GM12891 (cell line): ENCODE results near the gene SLC30A1.

Experiments used
- DNase-seq: peaks from one replicate; pipeline ENCODE4 v3.0.0; 2011; ENCODE audit warnings: low spot score; ENCODE audit not compliant: insufficient read length
- FAIRE-seq: peaks from 2 replicates; lab custom pipeline; 2011; peaks lifted over from hg19 to GRCh38; lab: Jason Lieb, UNC
- PAX5 ChIP-seq: IDR thresholded peaks from 2 replicates; pipeline ENCODE4 v1.6.1; 2011; ENCODE audit warnings: low read length, moderate library complexity, mild to moderate bottlenecking; ENCODE audit not compliant: insufficient read depth, severe bottlenecking
- POLR2A ChIP-seq: IDR thresholded peaks from 2 replicates; pipeline ENCODE4 v1.6.1; 2011; ENCODE audit warnings: low read depth, low read length, control low read depth
- POLR2AphosphoS5 ChIP-seq: IDR thresholded peaks from 2 replicates; pipeline ENCODE4 v1.6.1; 2011; ENCODE audit warnings: low read depth, low read length, control low read depth
- POU2F2 ChIP-seq: IDR thresholded peaks from 2 replicates; pipeline ENCODE4 v1.6.1; 2011; ENCODE audit warnings: low read depth, mild to moderate bottlenecking, control low read depth, low read length, moderate library complexity
- SPI1 ChIP-seq: IDR thresholded peaks from 2 replicates; pipeline ENCODE4 v1.6.1; 2011; ENCODE audit warnings: low read depth, low read length, control low read depth
- TAF1 ChIP-seq: IDR thresholded peaks from 2 replicates; pipeline ENCODE4 v1.6.1; 2011; ENCODE audit warnings: low read depth, low read length, control low read depth

Gene SLC30A1

DNA sequence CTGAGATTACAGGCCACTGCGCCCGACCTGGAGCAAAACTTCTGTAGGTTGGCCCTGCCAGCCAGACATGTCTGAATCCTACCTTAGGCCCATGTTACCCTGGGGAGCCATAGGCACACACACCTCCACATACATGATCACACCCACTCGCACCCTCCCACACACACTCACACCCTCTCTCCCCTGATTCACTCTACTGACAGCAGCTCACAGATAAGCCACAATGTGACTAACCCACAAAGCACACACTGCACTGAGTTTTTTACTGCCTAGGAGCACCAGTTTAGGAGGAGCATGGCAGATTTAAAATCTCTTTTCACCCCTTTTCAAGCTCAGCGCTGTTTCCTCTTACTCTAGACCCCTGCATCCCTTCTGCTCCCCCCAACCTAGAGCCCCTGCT is 41.7 kb downstream of the SLC30A1 start:
- TF ChIP-seq TAF1 = no peak
- no peak for TF ChIP-seq POLR2AphosphoS5
- TF ChIP-seq POU2F2 = no peak
- no peak for TF ChIP-seq POLR2A
- no peak for TF ChIP-seq PAX5
- TF ChIP-seq SPI1 = no peak
- FAIRE-seq = no peak

DNA sequence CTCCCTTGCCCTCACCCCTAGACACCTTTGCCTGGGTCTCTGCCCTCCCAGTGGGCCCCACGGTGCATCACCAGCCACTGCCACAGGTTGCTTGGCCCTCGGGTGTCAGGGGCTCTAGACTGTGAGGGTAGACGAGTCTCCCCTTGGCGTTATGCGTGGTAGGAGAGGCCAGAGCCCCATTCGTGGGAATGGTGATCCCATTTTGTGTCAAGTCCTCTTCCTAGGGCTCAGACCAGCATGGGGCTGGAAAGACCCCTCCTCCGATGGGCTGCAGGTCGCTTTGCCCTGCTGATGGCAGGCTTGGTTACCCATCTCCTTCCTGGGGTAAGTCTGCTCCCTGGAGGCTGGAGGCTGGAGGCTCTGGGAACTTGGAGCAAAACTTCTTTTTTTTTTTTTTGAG is 42.4 kb downstream of the SLC30A1 start:
- FAIRE-seq (no peak), DNase-seq (no peak)
- no peak for TF ChIP-seq TAF1
- no peak for TF ChIP-seq PAX5
- TF ChIP-seq POU2F2 = no peak
- no peak for TF ChIP-seq SPI1

More for the DNA sequence above, 41.7 kb downstream of the SLC30A1 start:
- no peak for DNase-seq

DNA sequence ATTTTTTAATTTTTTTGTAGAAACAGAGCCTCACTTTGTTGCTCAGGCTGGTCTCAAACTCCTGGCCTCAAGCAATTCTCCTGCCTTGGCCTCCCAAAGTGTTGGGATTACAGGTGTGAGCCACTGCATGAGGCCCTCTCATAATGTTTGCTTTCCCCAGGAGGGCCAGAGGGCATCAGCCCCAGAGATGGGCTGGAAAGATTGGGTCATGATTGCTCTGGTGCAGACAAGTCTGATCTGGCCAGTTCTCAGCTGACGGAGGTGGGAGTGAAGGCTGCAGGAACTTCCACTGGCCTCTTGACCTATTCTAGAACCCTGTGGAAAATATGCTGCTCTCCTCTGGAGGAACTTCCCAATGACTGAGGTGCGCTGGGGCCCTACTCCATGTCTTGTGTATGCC is 43.6 kb downstream of the SLC30A1 start:
- no peak for TF ChIP-seq POU2F2
- TF ChIP-seq SPI1 = no peak
- TF ChIP-seq POLR2AphosphoS5 = no peak
- DNase-seq = no peak
- FAIRE-seq = no peak

DNA sequence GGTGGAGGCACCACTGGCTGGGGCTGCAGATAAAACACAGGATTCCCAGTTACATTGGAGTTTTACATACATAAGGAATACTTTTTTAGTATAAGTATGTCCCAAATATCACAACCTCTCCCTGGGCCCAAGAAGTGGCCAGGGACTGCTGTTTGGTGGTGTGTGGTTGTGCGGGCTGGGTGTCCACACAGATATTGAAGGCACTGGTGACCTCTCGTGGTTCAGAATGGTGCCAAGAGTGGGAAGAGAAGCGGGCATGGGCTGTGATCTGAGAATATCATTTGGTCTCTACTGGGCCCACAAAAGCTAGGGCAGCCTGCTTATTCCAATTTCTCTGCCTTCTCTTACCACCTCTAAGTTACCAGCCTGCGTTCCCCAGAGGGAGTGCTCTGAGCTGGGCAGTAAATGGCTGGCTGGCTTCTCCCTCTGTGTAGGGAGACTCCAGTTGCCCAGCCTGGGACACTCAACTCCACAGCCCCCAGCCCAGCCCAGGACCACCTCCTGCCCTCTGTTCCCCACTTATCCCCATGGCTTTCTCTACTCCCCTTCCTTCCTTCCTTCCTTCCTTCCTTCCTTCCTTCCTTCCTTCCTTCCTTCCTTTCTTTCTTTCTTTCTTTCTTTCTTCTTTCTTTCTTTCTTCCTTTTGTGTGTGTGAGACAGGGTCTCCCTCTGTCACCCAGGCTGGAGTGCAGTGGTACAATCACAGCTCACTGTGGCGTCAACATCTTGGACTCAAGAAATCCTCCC is 44.2 kb downstream of the SLC30A1 start:
- no peak for DNase-seq

DNA sequence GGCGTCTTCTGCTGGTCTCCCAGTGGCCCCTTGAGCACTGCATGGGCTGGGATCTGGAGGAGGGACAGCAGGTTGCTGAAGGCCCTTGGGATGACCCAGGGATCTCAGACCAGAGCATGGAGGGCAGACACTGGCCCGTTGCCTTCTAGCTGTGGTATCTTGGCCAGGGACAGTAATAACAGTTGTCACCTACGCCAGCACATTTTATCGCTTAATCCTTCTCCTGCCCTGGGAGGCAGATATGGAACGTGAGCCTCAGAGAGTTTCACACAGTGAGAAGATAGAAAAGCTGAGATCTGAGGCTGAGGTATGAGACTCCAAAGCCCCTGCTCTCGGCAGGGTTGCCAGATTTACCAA is 46.9 kb downstream of the SLC30A1 start:
- DNase-seq = no peak
- FAIRE-seq = no peak

More for the DNA sequence above, 44.2 kb downstream of the SLC30A1 start:
- no peak for FAIRE-seq
- TF ChIP-seq POU2F2 = no peak
- no peak for TF ChIP-seq SPI1
- no peak for TF ChIP-seq POLR2AphosphoS5
- no peak for TF ChIP-seq PAX5
- TF ChIP-seq POLR2A = no peak
- no peak for TF ChIP-seq TAF1

DNA sequence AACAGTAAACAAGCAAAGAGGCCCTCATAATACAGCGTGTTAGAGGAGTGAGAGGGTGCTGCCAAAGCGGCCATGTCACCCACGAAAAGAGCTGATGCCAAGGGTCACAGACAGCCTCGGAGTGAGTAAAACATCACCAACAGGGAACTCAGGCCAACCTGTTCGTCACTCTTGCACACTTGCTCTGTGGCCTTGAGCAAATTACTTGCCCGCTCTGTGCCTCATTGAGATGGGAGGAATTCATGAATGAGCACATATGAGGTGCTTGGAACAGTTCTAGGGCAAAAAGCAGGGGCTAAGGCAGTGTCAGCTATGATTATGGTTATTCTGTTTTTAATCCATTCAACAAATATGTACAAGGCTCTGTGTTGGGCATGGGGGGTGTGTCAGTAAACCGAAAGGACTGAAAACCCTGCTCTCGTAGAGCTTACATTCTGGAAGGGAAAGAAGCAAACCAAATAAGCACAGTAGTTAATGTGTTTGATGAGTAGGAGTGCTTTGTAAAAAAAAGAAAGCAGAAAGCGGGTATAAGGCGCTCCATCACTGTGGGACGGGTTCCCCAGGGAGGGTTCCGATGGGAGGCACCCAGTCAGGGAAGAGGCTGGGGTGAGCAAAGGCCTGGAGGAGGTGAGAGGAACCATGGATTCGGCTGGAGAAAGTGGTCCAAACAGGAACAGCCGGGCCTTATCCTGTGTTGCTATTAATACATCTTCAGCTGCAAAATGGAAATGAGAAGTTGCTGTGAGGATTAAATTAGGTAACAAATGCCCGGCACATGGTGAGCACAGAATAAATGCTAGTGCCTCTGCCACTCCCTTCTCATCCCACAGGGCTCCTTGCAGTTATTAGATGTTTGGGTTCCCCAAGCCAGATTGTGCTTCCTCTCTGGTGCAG is 47.5 kb downstream of the SLC30A1 start:
- TF ChIP-seq POLR2A (no peak), POLR2AphosphoS5 (no peak), PAX5 (no peak), TAF1 (no peak), POU2F2 (no peak), SPI1 (no peak)
- DNase-seq (no peak), FAIRE-seq (peak; percentile 43)

More for the DNA sequence above, 46.9 kb downstream of the SLC30A1 start:
- no peak for TF ChIP-seq PAX5
- TF ChIP-seq POLR2AphosphoS5 = no peak
- TF ChIP-seq POLR2A = no peak
- no peak for TF ChIP-seq TAF1
- TF ChIP-seq POU2F2 = no peak
- TF ChIP-seq SPI1 = no peak

DNA sequence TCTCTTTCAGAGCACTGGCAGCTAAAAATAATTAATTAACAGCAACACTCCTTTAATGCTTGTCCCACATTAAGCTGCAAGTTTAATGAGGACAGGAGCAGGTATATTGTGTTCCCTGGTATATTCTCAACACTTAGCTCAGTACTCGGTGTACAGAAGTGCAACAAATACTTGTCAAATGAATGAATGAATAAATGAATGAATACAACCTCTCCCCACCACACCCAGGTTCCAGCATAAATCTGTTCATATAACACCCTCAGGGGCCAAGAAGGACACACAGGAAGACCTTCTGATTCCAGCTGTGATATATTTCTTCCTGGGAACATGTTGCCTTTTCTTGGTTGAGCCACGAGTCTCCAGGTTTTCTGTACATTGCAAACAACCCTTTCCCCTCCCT is 48.9 kb downstream of the SLC30A1 start:
- DNase-seq (no peak), FAIRE-seq (no peak)
- TF ChIP-seq POU2F2 (no peak), TAF1 (no peak), POLR2AphosphoS5 (no peak), POLR2A (no peak), SPI1 (no peak), PAX5 (no peak)

DNA sequence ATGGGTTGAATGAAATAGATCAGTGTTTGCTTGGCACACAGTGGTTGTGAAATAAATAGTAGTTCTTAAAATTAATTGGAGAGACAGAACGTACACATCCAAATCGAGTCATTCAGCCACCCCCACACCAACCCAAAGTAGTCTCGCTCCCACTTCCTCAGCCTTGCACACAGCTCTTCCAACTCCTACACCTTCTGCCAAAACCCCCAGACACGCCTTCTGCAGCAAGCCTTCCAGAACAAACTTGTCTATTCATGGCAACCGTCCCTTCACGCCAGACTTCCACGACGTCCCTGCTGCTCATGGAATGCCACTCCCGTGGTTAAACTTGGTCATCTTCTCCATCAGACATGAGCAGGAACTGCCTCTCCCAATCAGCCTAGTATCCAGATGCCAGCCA is 49.5 kb downstream of the SLC30A1 start:
- TF ChIP-seq POLR2A = no peak
- TF ChIP-seq SPI1 = peak; percentile 87
- FAIRE-seq (peak; percentile 16), DNase-seq (no peak)

DNA sequence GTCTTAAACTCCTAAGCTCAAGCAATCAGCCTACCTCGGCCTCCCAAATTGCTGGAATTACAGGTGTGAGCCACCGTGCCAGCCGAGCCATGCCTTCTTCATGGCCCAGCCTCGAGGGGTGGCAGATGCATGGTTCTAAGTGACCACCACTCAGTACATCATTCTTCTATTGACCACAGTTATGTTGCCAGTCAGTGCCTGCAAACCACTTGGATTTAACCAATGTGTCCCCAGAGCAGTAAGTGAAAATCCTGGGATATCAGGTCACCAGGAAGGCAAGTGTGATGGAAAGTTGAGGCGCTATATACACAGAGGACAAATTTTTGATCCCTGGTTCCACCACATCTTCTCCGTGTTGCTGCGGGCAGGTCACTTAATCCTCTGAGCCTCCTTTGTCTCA is 50.0 kb downstream of the SLC30A1 start:
- TF ChIP-seq TAF1 = no peak
- no peak for TF ChIP-seq SPI1
- TF ChIP-seq POLR2AphosphoS5 = no peak
- no peak for TF ChIP-seq POLR2A
- no peak for TF ChIP-seq POU2F2
- TF ChIP-seq PAX5 = no peak
- DNase-seq (no peak), FAIRE-seq (peak; percentile 41)
